OCI-LY1 (cell line): ENCODE results near the gene RNF182.

Experiments used
- CTCF ChIP-seq: fragments of 200-600 bp; sonication (generic), shearing (Covaris generic); IDR thresholded peaks from 2 replicates; pipeline ENCODE4 v1.5.1; 2017; ENCODE audit warnings: mild to moderate bottlenecking, antibody characterized with exemption, low read length, moderate library complexity, mixed read lengths
- EZH2 ChIP-seq: fragments of 200-600 bp; sonication (generic), shearing (Covaris generic); IDR thresholded peaks from 2 replicates; pipeline ENCODE4 v1.8.0; 2017; ENCODE audit warnings: borderline replicate concordance, mixed run types, mild to moderate bottlenecking, antibody characterized with exemption, low read length, moderate library complexity, mixed read lengths

GRCh38 chr6:13886949-13887348 lies 37.8 kb upstream of the RNF182 start:
- no peak for TF ChIP-seq CTCF
- TF ChIP-seq EZH2 = no peak
